Mesodermal cell (in vitro differentiated cells): ENCODE measurements around the gene COL21A1.

Experiments used
- H3K27ac ChIP-seq: 2 replicates; pipeline ENCODE4 v1.7.0; 2013; ENCODE audit warnings: mild to moderate bottlenecking, low read depth, low read length, moderate library complexity; ENCODE audit not compliant: severe bottlenecking
- H3K36me3 ChIP-seq: 2 replicates; pipeline ENCODE4 v1.7.1; 2013; ENCODE audit warnings: mild to moderate bottlenecking, low read length, moderate library complexity; ENCODE audit not compliant: control insufficient read depth, insufficient read depth
- H3K4me1 ChIP-seq: one replicate; pipeline ENCODE4 v1.7.1; 2013; ENCODE audit warnings: mild to moderate bottlenecking, low read length; ENCODE audit not compliant: insufficient read depth, control insufficient read depth, poor library complexity, severe bottlenecking
- H3K4me3 ChIP-seq: 2 replicates; pipeline ENCODE4 v1.7.0; 2013; ENCODE audit warnings: low read length, control low read depth, mild to moderate bottlenecking; ENCODE audit not compliant: insufficient read depth, poor library complexity, severe bottlenecking; ENCODE audit errors: extremely low read depth
- H3K9me3 ChIP-seq: 2 replicates; pipeline ENCODE4 v1.7.1; 2013; ENCODE audit warnings: mild to moderate bottlenecking, low read length, moderate library complexity; ENCODE audit not compliant: control insufficient read depth
- WGBS, 2 experiments: methylation state at CpG; one replicate each; pipeline ENCODE4 v1.1.5; 2013; ENCODE audit warnings: missing lambda C conversion rate in 2 of 2; ENCODE audit not compliant: insufficient coverage in 2 of 2; 5-methylcytosine and 5-hydroxymethylcytosine counted together

The COL21A1 gene

GRCh38 chr6:56048601-56049000 lies 198.8 kb downstream of the COL21A1 start:
- H3K9me3 ChIP-seq = no peaks in the 10 kb centered on the region
- H3K27ac ChIP-seq = no peak overlapping the region
- WGBS, 2 experiments = 80% methylated on average over 1 of the region's 4 CpGs; no CpG with 5 or more reads in 1 of the 2 experiments
- no peaks in the 10 kb centered on the region for H3K4me1 ChIP-seq
- no peaks in the 10 kb centered on the region for H3K36me3 ChIP-seq
- no peak overlapping the region for H3K4me3 ChIP-seq

- Histone ChIP-seq H3K36me3 (no peaks in the 10 kb centered on the region), H3K4me3 (no peak overlapping the region), H3K4me1 (no peaks in the 10 kb centered on the region), H3K9me3 (no peaks in the 10 kb centered on the region), H3K27ac (no peak overlapping the region)
- no CpG with 5 or more reads among the region's 2 CpGs for WGBS, 2 experiments
Observed at GRCh38 chr6:56047931-56048540, 199.3 kb downstream of the COL21A1 start.

GRCh38 chr6:56046576-56046975 lies 200.8 kb downstream of the COL21A1 start:
- H3K36me3 ChIP-seq = no peaks in the 10 kb centered on the region
- no peaks in the 10 kb centered on the region for H3K9me3 ChIP-seq
- no peak overlapping the region for H3K27ac ChIP-seq
- 88 to 96% methylated on average over 5 of the region's 7 CpGs for WGBS, 2 experiments
- H3K4me1 ChIP-seq = no peaks in the 10 kb centered on the region
- no peak overlapping the region for H3K4me3 ChIP-seq

- Histone ChIP-seq H3K4me1 (no peaks in the 10 kb centered on the region), H3K4me3 (no peak overlapping the region), H3K36me3 (no peaks in the 10 kb centered on the region), H3K27ac (no peak overlapping the region), H3K9me3 (no peaks in the 10 kb centered on the region)
- 81 to 100% methylated on average over 1 to 4 of the region's 4 CpGs for WGBS, 2 experiments
Observed at GRCh38 chr6:56043761-56044160, 203.6 kb downstream of the COL21A1 start.

- Histone ChIP-seq H3K27ac (no peak overlapping the region), H3K4me3 (no peak overlapping the region), H3K4me1 (no peaks in the 10 kb centered on the region), H3K36me3 (no peaks in the 10 kb centered on the region), H3K9me3 (no peaks in the 10 kb centered on the region)
Observed at GRCh38 chr6:56043076-56043475, 204.3 kb downstream of the COL21A1 start.

GRCh38 chr6:56041591-56041990 lies 205.8 kb downstream of the COL21A1 start:
- Histone ChIP-seq H3K27ac (no peak overlapping the region), H3K9me3 (no peaks in the 10 kb centered on the region), H3K4me1 (no peaks in the 10 kb centered on the region), H3K36me3 (no peaks in the 10 kb centered on the region), H3K4me3 (no peak overlapping the region)
- WGBS, 2 experiments = no CpG with 5 or more reads among the region's 1 CpG

- WGBS, 2 experiments = 86 to 89% methylated on average over 1 of the region's 1 CpG
- H3K4me3 ChIP-seq = no peak overlapping the region
- no peaks in the 10 kb centered on the region for H3K9me3 ChIP-seq
- H3K36me3 ChIP-seq = no peaks in the 10 kb centered on the region
- no peaks in the 10 kb centered on the region for H3K4me1 ChIP-seq
- no peak overlapping the region for H3K27ac ChIP-seq
Observed at GRCh38 chr6:56040889-56041301, 206.5 kb downstream of the COL21A1 start.

GRCh38 chr6:56040223-56040622 lies 207.2 kb downstream of the COL21A1 start:
- H3K4me1 ChIP-seq = no peaks in the 10 kb centered on the region
- no peaks in the 10 kb centered on the region for H3K9me3 ChIP-seq
- H3K4me3 ChIP-seq = no peak overlapping the region
- H3K27ac ChIP-seq = no peak overlapping the region
- WGBS, 2 experiments = 100% methylated on average over 1 of the region's 2 CpGs
- H3K36me3 ChIP-seq = no peaks in the 10 kb centered on the region

GRCh38 chr6:56038764-56039163 lies 208.6 kb downstream of the COL21A1 start:
- no peaks in the 10 kb centered on the region for H3K4me1 ChIP-seq
- 88 to 100% methylated on average over 1 to 2 of the region's 6 CpGs for WGBS, 2 experiments
- no peak overlapping the region for H3K4me3 ChIP-seq
- no peaks in the 10 kb centered on the region for H3K9me3 ChIP-seq
- no peak overlapping the region for H3K27ac ChIP-seq
- H3K36me3 ChIP-seq = no peaks in the 10 kb centered on the region

- no peaks in the 10 kb centered on the region for H3K36me3 ChIP-seq
- no peak overlapping the region for H3K27ac ChIP-seq
- WGBS, 2 experiments = 100% methylated on average over 1 of the region's 1 CpG; no CpG with 5 or more reads in 1 of the 2 experiments
- no peaks in the 10 kb centered on the region for H3K4me1 ChIP-seq
- H3K9me3 ChIP-seq = no peaks in the 10 kb centered on the region
- no peak overlapping the region for H3K4me3 ChIP-seq
Observed at GRCh38 chr6:56037601-56038000, 209.8 kb downstream of the COL21A1 start.

GRCh38 chr6:56036916-56037600 lies 210.3 kb downstream of the COL21A1 start:
- WGBS, 2 experiments = no CpG with 5 or more reads among the region's 1 CpG
- no peak overlapping the region for H3K4me3 ChIP-seq
- H3K9me3 ChIP-seq = no peaks in the 10 kb centered on the region
- no peaks in the 10 kb centered on the region for H3K4me1 ChIP-seq
- H3K27ac ChIP-seq = no peak overlapping the region
- H3K36me3 ChIP-seq = no peaks in the 10 kb centered on the region
